Spleen (tissue), 7 donors: ENCODE measurements around the gene ARMC5.

Experiments
- POLR2A ChIP-seq, 3 donors: fragments of 450-650 bp; IDR thresholded peaks; one replicate each; pipeline ENCODE4 v1.5.1; 2017; ENCODE audit warnings: antibody characterized with exemption in 3 of 3, mild to moderate bottlenecking in 1 of 3
- POLR2AphosphoS5 ChIP-seq, 3 donors: sonication (generic); formaldehyde crosslinking; IDR thresholded peaks; one replicate each; pipeline ENCODE4 v1.5.1; 2017; ENCODE audit warnings: antibody characterized with exemption in 3 of 3
- TF ChIP-seq, protein P1 (sequence below), 11 experiments: fragments of 200-600 bp in 7 of 11; fragments of 450-650 bp in 4 of 11; sonication (generic) in 4 of 11; IDR thresholded peaks in 8 of 11; conservative IDR thresholded peaks in 3 of 11; 1 replicate in 7 of 11; 2 replicates in 4 of 11; pipeline versions ENCODE4 v1.4.0 to v1.8.0; 2016 to 2021; ENCODE audit warnings: antibody characterized with exemption in 11 of 11, inconsistent platforms in 4 of 11, mild to moderate bottlenecking in 1 of 11
- donor health status: DM: no; HTN: no; CAD: no; lungs with moderate emphysema.
- donor health status: DM: no; HTN: no; CAD: no.
- donor health status: DM: no; HTN: no; CAD: no.

GRCh38 chr16:31499928-31500327 lies 40.6 kb downstream of the ARMC5 start:
- TF ChIP-seq POLR2A (IDR thresholded peaks at IDR 0.05) (no peak), POLR2AphosphoS5 (IDR thresholded peaks at IDR 0.05) (no peak)
- TF ChIP-seq, protein P1, sequence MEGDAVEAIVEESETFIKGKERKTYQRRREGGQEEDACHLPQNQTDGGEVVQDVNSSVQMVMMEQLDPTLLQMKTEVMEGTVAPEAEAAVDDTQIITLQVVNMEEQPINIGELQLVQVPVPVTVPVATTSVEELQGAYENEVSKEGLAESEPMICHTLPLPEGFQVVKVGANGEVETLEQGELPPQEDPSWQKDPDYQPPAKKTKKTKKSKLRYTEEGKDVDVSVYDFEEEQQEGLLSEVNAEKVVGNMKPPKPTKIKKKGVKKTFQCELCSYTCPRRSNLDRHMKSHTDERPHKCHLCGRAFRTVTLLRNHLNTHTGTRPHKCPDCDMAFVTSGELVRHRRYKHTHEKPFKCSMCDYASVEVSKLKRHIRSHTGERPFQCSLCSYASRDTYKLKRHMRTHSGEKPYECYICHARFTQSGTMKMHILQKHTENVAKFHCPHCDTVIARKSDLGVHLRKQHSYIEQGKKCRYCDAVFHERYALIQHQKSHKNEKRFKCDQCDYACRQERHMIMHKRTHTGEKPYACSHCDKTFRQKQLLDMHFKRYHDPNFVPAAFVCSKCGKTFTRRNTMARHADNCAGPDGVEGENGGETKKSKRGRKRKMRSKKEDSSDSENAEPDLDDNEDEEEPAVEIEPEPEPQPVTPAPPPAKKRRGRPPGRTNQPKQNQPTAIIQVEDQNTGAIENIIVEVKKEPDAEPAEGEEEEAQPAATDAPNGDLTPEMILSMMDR (IDR thresholded peaks at IDR 0.05 in 8 of 11, conservative IDR thresholded peaks at IDR 0.05 in 3 of 11), result no peak
